Activated gamma-delta T cell treated with anti-CD3 and anti-CD28 coated beads, Interleukin-2, amount 50 U/mL, for 16 hours (primary cell): Measurements from ENCODE around the gene FFAR2.
"Not testable (repeated sequence)": the region's sequence is repeated elsewhere in the genome, so short reads cannot be mapped to it uniquely, and the experiment has no call there.

Experiments
- DNase-seq: peaks from one replicate; pipeline ENCODE4 v3.0.0-alpha.2; 2020; ENCODE audit warnings: low read depth

Gene FFAR2

GRCh38 chr19:35447606-35448469 is at the start of gene FFAR2:
FFAR2 (plus strand) TSS chr19:35448257; CDS start chr19:35449715, 1,458 bp downstream.
- DNase-seq, result no peak

GRCh38 chr19:35398570-35398969 is 49.5 kb upstream of the FFAR2 start:
- DNase-seq, result no peak

- DNase-seq, result no peak
Measured at GRCh38 chr19:35399231-35399630, 48.8 kb upstream of the FFAR2 start.

GRCh38 chr19:35399948-35400772 is 47.9 kb upstream of the FFAR2 start:
- no peak for DNase-seq

- no peak for DNase-seq
Measured at GRCh38 chr19:35400773-35401100, 47.3 kb upstream of the FFAR2 start.

GRCh38 chr19:35401416-35401815 is 46.6 kb upstream of the FFAR2 start:
- DNase-seq, result not testable (repeated sequence)

GRCh38 chr19:35403116-35403760 is 44.8 kb upstream of the FFAR2 start:
- no peak for DNase-seq

- DNase-seq, result no peak
Measured at GRCh38 chr19:35404879-35405622, 43.0 kb upstream of the FFAR2 start.

- no peak for DNase-seq
Measured at GRCh38 chr19:35407619-35408018, 40.4 kb upstream of the FFAR2 start.

GRCh38 chr19:35408284-35409171 is 39.5 kb upstream of the FFAR2 start:
- DNase-seq, result no peak

- no peak for DNase-seq
Measured at GRCh38 chr19:35409191-35409590, 38.9 kb upstream of the FFAR2 start.

- DNase-seq, result no peak
Measured at GRCh38 chr19:35410487-35410886, 37.6 kb upstream of the FFAR2 start.

GRCh38 chr19:35414442-35414841 is 33.6 kb upstream of the FFAR2 start:
- DNase-seq, result no peak

GRCh38 chr19:35416331-35416730 is 31.7 kb upstream of the FFAR2 start:
- no peak for DNase-seq

GRCh38 chr19:35417278-35417677 is 30.8 kb upstream of the FFAR2 start:
- no peak for DNase-seq

- no peak for DNase-seq
Measured at GRCh38 chr19:35417713-35418534, 30.1 kb upstream of the FFAR2 start.

GRCh38 chr19:35419046-35419445 is 29.0 kb upstream of the FFAR2 start:
- no peak for DNase-seq

GRCh38 chr19:35419805-35420204 is 28.3 kb upstream of the FFAR2 start:
- no peak for DNase-seq

GRCh38 chr19:35421362-35421761 is 26.7 kb upstream of the FFAR2 start:
- DNase-seq, result no peak

GRCh38 chr19:35423406-35423805 is 24.7 kb upstream of the FFAR2 start:
- DNase-seq, result not testable (repeated sequence)
